MM.1S (cell line): ENCODE measurements around the gene ATXN10.

ENCODE experiments used
- DNase-seq: peaks from one replicate; pipeline ENCODE4 v3.0.0-alpha.2; 2015
- H2AFZ ChIP-seq: fragments of 300-600 bp; sonication (generic); 2 replicates; pipeline ENCODE4 v1.6.0; 2016; ENCODE audit warnings: antibody characterized with exemption, low read length
- H3F3A ChIP-seq: fragments of 300-600 bp; sonication (generic); 2 replicates; pipeline ENCODE4 v1.6.1; 2016; ENCODE audit warnings: mild to moderate bottlenecking, antibody characterized with exemption, low read length, moderate library complexity, mixed read lengths; ENCODE audit not compliant: insufficient read depth
- H3K27ac ChIP-seq: fragments of 300-600 bp; sonication (generic); 2 replicates; pipeline ENCODE4 v1.5.1; 2016; ENCODE audit warnings: mild to moderate bottlenecking, low read length
- H3K27me3 ChIP-seq: fragments of 300-600 bp; sonication (generic); replicated peaks from 2 replicates; pipeline ENCODE4 v1.6.0; 2016; ENCODE audit warnings: low read length; ENCODE audit not compliant: insufficient read depth
- H3K36me3 ChIP-seq: fragments of 300-600 bp; sonication (generic); replicated peaks from 2 replicates; pipeline ENCODE4 v1.6.1; 2016; ENCODE audit warnings: mild to moderate bottlenecking, low read length, mixed read lengths; ENCODE audit not compliant: insufficient read depth
- H3K4me1 ChIP-seq: fragments of 300-600 bp; sonication (generic); 2 replicates; pipeline ENCODE4 v1.6.1; 2016; ENCODE audit warnings: low read length, mixed read lengths
- H3K4me2 ChIP-seq: fragments of 300-600 bp; sonication (generic); 2 replicates; pipeline ENCODE4 v1.6.0; 2016; ENCODE audit warnings: low read depth, low read length
- H3K4me3 ChIP-seq: fragments of 300-600 bp; sonication (generic); 2 replicates; pipeline ENCODE4 v1.5.1; 2016; ENCODE audit warnings: low read length, mixed read lengths
- H3K79me2 ChIP-seq: fragments of 300-600 bp; sonication (generic); 2 replicates; pipeline ENCODE4 v1.6.1; 2016; ENCODE audit warnings: mixed run types, low read length, mixed read lengths
- H3K9ac ChIP-seq: fragments of 300-600 bp; sonication (generic); 2 replicates; pipeline ENCODE4 v1.6.1; 2016; ENCODE audit warnings: low read length, mixed read lengths
- H3K9me2 ChIP-seq: fragments of 300-600 bp; sonication (generic); replicated peaks from 2 replicates; pipeline ENCODE4 v1.6.1; 2016; ENCODE audit warnings: mild to moderate bottlenecking, low read length, mixed read lengths; ENCODE audit not compliant: insufficient read depth
- H3K9me3 ChIP-seq: fragments of 300-600 bp; sonication (generic); replicated peaks from 2 replicates; pipeline ENCODE4 v1.6.1; 2016; ENCODE audit warnings: mild to moderate bottlenecking, low read length, mixed read lengths; ENCODE audit not compliant: insufficient read depth
- H4K20me1 ChIP-seq: fragments of 300-600 bp; sonication (generic); 2 replicates; pipeline ENCODE4 v1.6.1; 2016; ENCODE audit warnings: mild to moderate bottlenecking, low read length, moderate library complexity, mixed read lengths; ENCODE audit not compliant: insufficient read depth
- CTCF ChIP-seq: fragments of 300-600 bp; sonication (generic); IDR thresholded peaks from 2 replicates; pipeline ENCODE4 v1.5.1; 2016; ENCODE audit warnings: antibody characterized with exemption, low read length, mixed read lengths
- EZH2 ChIP-seq: fragments of 300-600 bp; sonication (generic); optimal IDR thresholded peaks from 2 replicates; pipeline ENCODE3; 2017; ENCODE audit warnings: low read depth, mild to moderate bottlenecking, antibody characterized with exemption, low read length, mixed read lengths
- EZH2phosphoT487 ChIP-seq: fragments of 300-600 bp; sonication (generic); IDR thresholded peaks from 2 replicates; pipeline ENCODE4 v1.6.1; 2018; ENCODE audit warnings: antibody characterized with exemption, low read length

Gene ATXN10

GRCh38 chr22:45738206-45738605, 66.6 kb downstream of the ATXN10 start:
- H3K36me3 ChIP-seq, result no peaks in the 10 kb centered on the region; the same call in 1 of the 2 replicates
- no peak overlapping the region for H3K9ac ChIP-seq
- H3K4me3 ChIP-seq, result no peak overlapping the region
- no peaks in the 10 kb centered on the region for H3K9me3 ChIP-seq
- no peaks in the 10 kb centered on the region for H3K4me1 ChIP-seq
- TF ChIP-seq CTCF, result no peak
- TF ChIP-seq EZH2phosphoT487, result no peak
- TF ChIP-seq EZH2, result no peak
- H2AFZ ChIP-seq, result no peak overlapping the region
- no peaks in the 10 kb centered on the region for H3K9me2 ChIP-seq
- no peak for DNase-seq
- H3K27me3 ChIP-seq, result no peaks in the 10 kb centered on the region
- H3K4me2 ChIP-seq, result no peak overlapping the region
- no peak overlapping the region for H3K27ac ChIP-seq
- H4K20me1 ChIP-seq, result no peaks in the 10 kb centered on the region
- H3F3A ChIP-seq, result no peaks in the 10 kb centered on the region
- H3K79me2 ChIP-seq, result 0 out of 2 replicates have a peak, but pooled peaks cover 2% of the 10 kb centered on the region

- Histone ChIP-seq H3K4me1 (no peaks in the 10 kb centered on the region), H3F3A (no peaks in the 10 kb centered on the region), H3K4me2 (no peak overlapping the region), H3K27ac (no peak overlapping the region), H3K9me3 (no peaks in the 10 kb centered on the region), H4K20me1 (no peaks in the 10 kb centered on the region), H3K9me2 (no peaks in the 10 kb centered on the region), H3K27me3 (no peaks in the 10 kb centered on the region), H3K9ac (no peak overlapping the region), H3K4me3 (no peak overlapping the region), H2AFZ (no peak overlapping the region), H3K36me3 (no peaks in the 10 kb centered on the region; the same call in 1 of the 2 replicates), H3K79me2 (0 out of 2 replicates have a peak, but pooled peaks cover 5% of the 10 kb centered on the region)
- no peak for DNase-seq
- no peak for TF ChIP-seq EZH2
- TF ChIP-seq EZH2phosphoT487, result no peak
- no peak for TF ChIP-seq CTCF
These were observed 68.6 kb downstream of the ATXN10 start for GRCh38 chr22:45740236-45740635.

- no peak for DNase-seq
- H3K36me3 ChIP-seq, result no peaks in the 10 kb centered on the region; the same call in 1 of the 2 replicates
- no peak overlapping the region for H3K4me3 ChIP-seq
- no peaks in the 10 kb centered on the region for H3K27me3 ChIP-seq
- no peaks in the 10 kb centered on the region for H3K9me2 ChIP-seq
- H3K9me3 ChIP-seq, result no peaks in the 10 kb centered on the region
- H3K4me2 ChIP-seq, result no peak overlapping the region
- no peaks in the 10 kb centered on the region for H3K4me1 ChIP-seq
- H3K9ac ChIP-seq, result no peak overlapping the region
- H2AFZ ChIP-seq, result no peak overlapping the region
- no peak overlapping the region for H3K27ac ChIP-seq
- H3F3A ChIP-seq, result no peaks in the 10 kb centered on the region
- no peak for TF ChIP-seq EZH2
- no peak for TF ChIP-seq CTCF
- TF ChIP-seq EZH2phosphoT487, result no peak
- no peaks in the 10 kb centered on the region for H4K20me1 ChIP-seq
- 0 out of 2 replicates have a peak, but pooled peaks cover 5% of the 10 kb centered on the region for H3K79me2 ChIP-seq
These were observed 71.3 kb downstream of the ATXN10 start for GRCh38 chr22:45742866-45743450.
